Trophoblast cell (in vitro differentiated cells and primary cell): ENCODE measurements around the gene STK16.

ENCODE experiments used
- DNase-seq, 2 donors: peaks; one replicate each; pipeline ENCODE4 v3.0.0-alpha.2; 2016
- H2AFZ ChIP-seq: 2 replicates; pipeline ENCODE4 v1.6.1; 2013; ENCODE audit warnings: low read length, moderate library complexity, mild to moderate bottlenecking; ENCODE audit not compliant: insufficient read depth, poor library complexity
- H2AK5ac ChIP-seq: 2 replicates; pipeline ENCODE4 v1.6.1; 2013; ENCODE audit warnings: mild to moderate bottlenecking, low read length
- H2BK120ac ChIP-seq: 2 replicates; pipeline ENCODE4 v1.6.1; 2013; ENCODE audit warnings: low read length, mild to moderate bottlenecking, moderate library complexity; ENCODE audit not compliant: insufficient read depth, poor library complexity
- H2BK12ac ChIP-seq: 2 replicates; pipeline ENCODE4 v1.6.1; 2013; ENCODE audit warnings: mild to moderate bottlenecking, low read length, moderate library complexity
- H2BK5ac ChIP-seq: 2 replicates; pipeline ENCODE4 v1.6.1; 2013; ENCODE audit warnings: low read length, low read depth, moderate library complexity, mild to moderate bottlenecking; ENCODE audit not compliant: poor library complexity
- H3K14ac ChIP-seq: 2 replicates; pipeline ENCODE4 v1.6.1; 2013; ENCODE audit warnings: mild to moderate bottlenecking, low read length
- H3K18ac ChIP-seq: 2 replicates; pipeline ENCODE4 v1.6.1; 2013; ENCODE audit warnings: mild to moderate bottlenecking, low read length
- H3K23ac ChIP-seq: 2 replicates; pipeline ENCODE4 v1.6.1; 2013; ENCODE audit warnings: low read length
- H3K27ac ChIP-seq: 2 replicates; pipeline ENCODE4 v1.5.1; 2013; ENCODE audit warnings: low read depth, mild to moderate bottlenecking, inconsistent platforms, low read length, moderate library complexity
- H3K27me3 ChIP-seq: 2 replicates; pipeline ENCODE4 v1.6.1; 2013; ENCODE audit warnings: inconsistent platforms, mild to moderate bottlenecking, low read length, moderate library complexity; ENCODE audit not compliant: insufficient read depth
- H3K36me3 ChIP-seq, 2 experiments: 1 replicate in 1 of 2; 2 replicates in 1 of 2; pipeline ENCODE4 v1.6.1; 2013; ENCODE audit warnings: low read length in 2 of 2, mild to moderate bottlenecking in 2 of 2, moderate library complexity in 1 of 2; ENCODE audit not compliant: insufficient read depth in 2 of 2, control insufficient read depth in 1 of 2
- H3K4ac ChIP-seq: 2 replicates; pipeline ENCODE4 v1.6.1; 2013; ENCODE audit warnings: low read depth, mild to moderate bottlenecking, low read length, moderate library complexity
- H3K4me1 ChIP-seq, 2 experiments: 1 replicate in 1 of 2; 2 replicates in 1 of 2; pipeline ENCODE4 v1.6.1; 2013; ENCODE audit warnings: low read length in 2 of 2, mild to moderate bottlenecking in 2 of 2, moderate library complexity in 1 of 2; ENCODE audit not compliant: insufficient read depth in 2 of 2, control insufficient read depth in 1 of 2
- H3K4me2 ChIP-seq: 2 replicates; pipeline ENCODE4 v1.6.1; 2013; ENCODE audit warnings: inconsistent platforms, mild to moderate bottlenecking, low read length, moderate library complexity
- H3K4me3 ChIP-seq: 2 replicates; pipeline ENCODE4 v1.5.1; 2013; ENCODE audit warnings: mild to moderate bottlenecking, low read depth, low read length, inconsistent platforms
- H3K79me1 ChIP-seq: one replicate; pipeline ENCODE4 v1.6.1; 2013; ENCODE audit warnings: low read length
- H3K79me2 ChIP-seq: 2 replicates; pipeline ENCODE4 v1.6.1; 2013; ENCODE audit warnings: low read length, mild to moderate bottlenecking; ENCODE audit not compliant: control insufficient read depth, insufficient read depth, poor library complexity
- H3K9ac ChIP-seq: 2 replicates; pipeline ENCODE4 v1.6.1; 2013; ENCODE audit warnings: mild to moderate bottlenecking, low read length
- H3K9me3 ChIP-seq: 2 replicates; pipeline ENCODE4 v1.6.1; 2013; ENCODE audit warnings: low read depth, mild to moderate bottlenecking, control low read depth, inconsistent platforms, low read length; ENCODE audit not compliant: insufficient read depth
- H4K12ac ChIP-seq: 2 replicates; pipeline ENCODE4 v1.6.1; 2013; ENCODE audit warnings: low read depth, mild to moderate bottlenecking, low read length, moderate library complexity
- H4K8ac ChIP-seq: 2 replicates; pipeline ENCODE4 v1.6.1; 2013; ENCODE audit warnings: low read depth, mild to moderate bottlenecking, low read length, moderate library complexity
- H4K91ac ChIP-seq: one replicate; pipeline ENCODE4 v1.6.1; 2013; ENCODE audit warnings: low read depth, mild to moderate bottlenecking, low read length, moderate library complexity
- WGBS: extraction: QIAGEN DNeasy Blood & Tissue Kit; methylation state at CpG from one replicate; pipeline ENCODE4 v1.1.7; 2013; ENCODE audit warnings: missing lambda C conversion rate; ENCODE audit not compliant: insufficient read length, insufficient coverage; ENCODE audit errors: extremely low coverage; 5-methylcytosine and 5-hydroxymethylcytosine counted together

The STK16 gene

GRCh38 chr2:219209236-219210195, 35.8 kb upstream of the STK16 start:
- Histone ChIP-seq H4K8ac (no peak overlapping the region), H2BK12ac (no peak overlapping the region), H3K23ac (no peak overlapping the region), H3K27me3 (no peaks in the 10 kb centered on the region), H3K9ac (no peak overlapping the region), H3K4me2 (no peak overlapping the region), H4K91ac (no peak overlapping the region), H3K9me3 (no peaks in the 10 kb centered on the region), H2BK120ac (no peak overlapping the region), H3K79me2 (peaks cover 5% of the 10 kb centered on the region), H3K79me1 (peaks cover 5% of the 10 kb centered on the region), H2BK5ac (no peak overlapping the region), H3K18ac (no peak overlapping the region), H3K4ac (no peak overlapping the region), H2AFZ (no peak overlapping the region), H4K12ac (no peak overlapping the region), H2AK5ac (no peak overlapping the region), H3K4me3 (no peak overlapping the region), H3K27ac (no peak overlapping the region), H3K4me1 (peaks cover 2 to 4% of the 10 kb centered on the region in 2 experiments), H3K36me3 (peaks cover 52 to 58% of the 10 kb centered on the region in 2 experiments), H3K14ac (no peak overlapping the region)
- no CpG with 5 or more reads among the region's 18 CpGs for WGBS
- no peak for DNase-seq

GRCh38 chr2:219210196-219210885, 34.9 kb upstream of the STK16 start:
- no CpG with 5 or more reads among the region's 24 CpGs for WGBS
- H3K4me2 ChIP-seq: no peak overlapping the region
- no peak overlapping the region for H2AFZ ChIP-seq
- H4K12ac ChIP-seq: no peak overlapping the region
- no peak overlapping the region for H2BK12ac ChIP-seq
- peaks cover 5% of the 10 kb centered on the region for H3K79me2 ChIP-seq
- H3K4me3 ChIP-seq: no peak overlapping the region
- peaks cover 2 to 4% of the 10 kb centered on the region in 2 experiments for H3K4me1 ChIP-seq
- H3K18ac ChIP-seq: no peak overlapping the region
- H4K91ac ChIP-seq: no peak overlapping the region
- no peak overlapping the region for H2BK120ac ChIP-seq
- H2BK5ac ChIP-seq: no peak overlapping the region
- H3K79me1 ChIP-seq: peaks cover 5% of the 10 kb centered on the region
- H4K8ac ChIP-seq: no peak overlapping the region
- DNase-seq: no peak
- no peak overlapping the region for H3K4ac ChIP-seq
- peaks cover 56 to 63% of the 10 kb centered on the region in 2 experiments for H3K36me3 ChIP-seq
- H3K9ac ChIP-seq: no peak overlapping the region
- H3K27ac ChIP-seq: no peak overlapping the region
- H3K14ac ChIP-seq: no peak overlapping the region
- no peaks in the 10 kb centered on the region for H3K27me3 ChIP-seq
- H3K23ac ChIP-seq: no peak overlapping the region
- H2AK5ac ChIP-seq: no peak overlapping the region
- no peaks in the 10 kb centered on the region for H3K9me3 ChIP-seq

- Histone ChIP-seq H3K79me1 (peaks cover 5% of the 10 kb centered on the region), H3K9me3 (no peaks in the 10 kb centered on the region), H2BK12ac (no peak overlapping the region), H3K27me3 (no peaks in the 10 kb centered on the region), H4K8ac (no peak overlapping the region), H2BK120ac (no peak overlapping the region), H2AK5ac (no peak overlapping the region), H2BK5ac (no peak overlapping the region), H3K9ac (no peak overlapping the region), H2AFZ (no peak overlapping the region), H3K79me2 (peaks cover 5% of the 10 kb centered on the region), H4K12ac (no peak overlapping the region), H3K14ac (no peak overlapping the region), H4K91ac (no peak overlapping the region), H3K27ac (no peak overlapping the region), H3K36me3 (peaks cover 58 to 63% of the 10 kb centered on the region in 2 experiments), H3K4me2 (no peak overlapping the region), H3K4ac (no peak overlapping the region), H3K4me1 (peaks cover 2 to 4% of the 10 kb centered on the region in 2 experiments), H3K4me3 (no peak overlapping the region), H3K18ac (no peak overlapping the region), H3K23ac (no peak overlapping the region)
- no peak for DNase-seq
- no CpG with 5 or more reads among the region's 9 CpGs for WGBS
Measured at GRCh38 chr2:219210886-219211362, 34.4 kb upstream of the STK16 start.

- H3K27me3 ChIP-seq: no peaks in the 10 kb centered on the region
- no peak overlapping the region for H3K4me3 ChIP-seq
- H2BK120ac ChIP-seq: no peak overlapping the region
- H3K4ac ChIP-seq: no peak overlapping the region
- no peak for DNase-seq
- H3K23ac ChIP-seq: no peak overlapping the region
- H2AK5ac ChIP-seq: no peak overlapping the region
- no peak overlapping the region for H3K27ac ChIP-seq
- no peak overlapping the region for H3K4me2 ChIP-seq
- H4K91ac ChIP-seq: no peak overlapping the region
- H4K8ac ChIP-seq: no peak overlapping the region
- H2BK5ac ChIP-seq: no peak overlapping the region
- no peak overlapping the region for H4K12ac ChIP-seq
- H3K36me3 ChIP-seq: peaks cover 58 to 65% of the 10 kb centered on the region in 2 experiments
- no peak overlapping the region for H3K18ac ChIP-seq
- H3K79me2 ChIP-seq: peaks cover 1% of the 10 kb centered on the region
- no peaks in the 10 kb centered on the region for H3K9me3 ChIP-seq
- peaks cover 2 to 5% of the 10 kb centered on the region in 2 experiments for H3K4me1 ChIP-seq
- peaks cover 2% of the 10 kb centered on the region for H3K79me1 ChIP-seq
- H2BK12ac ChIP-seq: no peak overlapping the region
- no CpG with 5 or more reads among the region's 8 CpGs for WGBS
- H2AFZ ChIP-seq: no peak overlapping the region
- no peak overlapping the region for H3K14ac ChIP-seq
- no peak overlapping the region for H3K9ac ChIP-seq
Measured at GRCh38 chr2:219213026-219213415, 32.3 kb upstream of the STK16 start.
